H9 (cell line): ENCODE data around the gene GJD4. TPM values are rescaled to one million over a fixed set of nuclear protein-coding genes. Genes with fewer than 3 reads are reported as not detected.

Source experiments
- DNase-seq: peaks from one replicate; pipeline ENCODE4 v3.0.0-alpha.2; 2017
- H2AFZ ChIP-seq: one replicate; pipeline ENCODE4 v1.6.1; 2013; ENCODE audit warnings: mild to moderate bottlenecking, low read length, control low read depth, moderate library complexity
- H2AK5ac ChIP-seq: 2 replicates; pipeline ENCODE4 v1.6.1; 2013; ENCODE audit warnings: low read length, control low read depth, mixed read lengths; ENCODE audit not compliant: insufficient read length
- H2BK120ac ChIP-seq: one replicate; pipeline ENCODE4 v1.6.1; 2013; ENCODE audit warnings: low read depth, mild to moderate bottlenecking, low read length, control low read depth, inconsistent platforms; ENCODE audit not compliant: poor library complexity, severe bottlenecking
- H2BK12ac ChIP-seq: 2 replicates; pipeline ENCODE4 v1.6.1; 2013; ENCODE audit warnings: low read length, control low read depth, mixed read lengths, low read depth; ENCODE audit not compliant: insufficient read length
- H2BK15ac ChIP-seq: 2 replicates; pipeline ENCODE4 v1.6.1; 2013; ENCODE audit warnings: low read depth, low read length, control low read depth
- H2BK20ac ChIP-seq: one replicate; pipeline ENCODE4 v1.6.1; 2013; ENCODE audit warnings: low read depth, mild to moderate bottlenecking, low read length, control low read depth, inconsistent platforms; ENCODE audit not compliant: poor library complexity, severe bottlenecking
- H2BK5ac ChIP-seq: 2 replicates; pipeline ENCODE4 v1.6.1; 2013; ENCODE audit warnings: low read length, control low read depth, mixed read lengths; ENCODE audit not compliant: insufficient read length
- H3K14ac ChIP-seq: 2 replicates; pipeline ENCODE4 v1.6.1; 2013; ENCODE audit warnings: low read length, control low read depth; ENCODE audit not compliant: insufficient read depth
- H3K18ac ChIP-seq: 2 replicates; pipeline ENCODE4 v1.6.1; 2013; ENCODE audit warnings: low read depth, mild to moderate bottlenecking, mixed read lengths, low read length, control low read depth; ENCODE audit not compliant: insufficient read length
- H3K23ac ChIP-seq: 2 replicates; pipeline ENCODE4 v1.6.1; 2013; ENCODE audit warnings: low read length, control low read depth, mixed read lengths, low read depth; ENCODE audit not compliant: insufficient read length
- H3K23me2 ChIP-seq: 2 replicates; pipeline ENCODE4 v1.6.1; 2013; ENCODE audit warnings: low read depth, mild to moderate bottlenecking, mixed read lengths, low read length, control low read depth; ENCODE audit not compliant: insufficient read length, poor library complexity, severe bottlenecking
- H3K27ac ChIP-seq: 2 replicates; pipeline ENCODE4 v1.5.1; 2013; ENCODE audit warnings: low read length, control low read depth, mixed read lengths, low read depth; ENCODE audit not compliant: insufficient read length
- H3K27me3 ChIP-seq: 2 replicates; pipeline ENCODE4 v1.6.1; 2013; ENCODE audit warnings: low read length, control low read depth, inconsistent platforms; ENCODE audit not compliant: insufficient read depth
- H3K4ac ChIP-seq: 2 replicates; pipeline ENCODE4 v1.6.1; 2013; ENCODE audit warnings: low read depth, mild to moderate bottlenecking, control low read depth, inconsistent platforms, low read length, moderate library complexity
- H3K4me1 ChIP-seq: 2 replicates; pipeline ENCODE4 v1.6.1; 2013; ENCODE audit warnings: low read length, control low read depth, inconsistent platforms; ENCODE audit not compliant: insufficient read depth
- H3K4me2 ChIP-seq: 2 replicates; pipeline ENCODE4 v1.6.1; 2013; ENCODE audit warnings: low read length, control low read depth, mixed read lengths; ENCODE audit not compliant: insufficient read length, insufficient read depth
- H3K56ac ChIP-seq: 2 replicates; pipeline ENCODE4 v1.6.1; 2013; ENCODE audit warnings: low read depth, mild to moderate bottlenecking, mixed read lengths, low read length, control low read depth; ENCODE audit not compliant: insufficient read length
- H3K79me1 ChIP-seq: 2 replicates; pipeline ENCODE4 v1.6.1; 2013; ENCODE audit warnings: low read depth, mild to moderate bottlenecking, moderate library complexity, low read length, control low read depth, inconsistent platforms; ENCODE audit not compliant: insufficient read depth, poor library complexity, severe bottlenecking
- H3K79me2 ChIP-seq: 2 replicates; pipeline ENCODE4 v1.6.1; 2013; ENCODE audit warnings: low read length, control low read depth, inconsistent platforms; ENCODE audit not compliant: insufficient read depth
- H3K9ac ChIP-seq: 2 replicates; pipeline ENCODE4 v1.6.1; 2013; ENCODE audit warnings: low read length, control low read depth, mixed read lengths; ENCODE audit not compliant: insufficient read length; ENCODE audit errors: extremely low read depth
- H3K9me3 ChIP-seq: one replicate; pipeline ENCODE4 v1.6.1; 2013; ENCODE audit warnings: low read depth, low read length, inconsistent platforms; ENCODE audit not compliant: control insufficient read depth
- H3T11ph ChIP-seq: one replicate; pipeline ENCODE4 v1.6.1; 2013; ENCODE audit warnings: mild to moderate bottlenecking, low read length, control low read depth, inconsistent platforms
- H4K20me1 ChIP-seq: one replicate; pipeline ENCODE4 v1.6.1; 2013; ENCODE audit not compliant: control insufficient read depth, insufficient read length, insufficient read depth
- H4K5ac ChIP-seq: 2 replicates; pipeline ENCODE4 v1.6.1; 2013; ENCODE audit warnings: low read depth, mild to moderate bottlenecking, mixed read lengths, low read length, control low read depth; ENCODE audit not compliant: insufficient read length
- H4K8ac ChIP-seq: replicated peaks from 2 replicates; pipeline ENCODE4 v1.6.1; 2013; ENCODE audit warnings: low read length, control low read depth, mixed read lengths, low read depth; ENCODE audit not compliant: insufficient read length
- H4K91ac ChIP-seq: 2 replicates; pipeline ENCODE4 v1.6.1; 2013; ENCODE audit warnings: low read depth, mild to moderate bottlenecking, moderate library complexity, mixed read lengths, low read length, control low read depth; ENCODE audit not compliant: insufficient read length
- H3K27ac Mint-ChIP-seq, 3 experiments: 2 replicates in 2 of 3; 3 replicates in 1 of 3; pipeline ENCODE4 v1.8.0; 2020 to 2021; ENCODE audit warnings: mixed read lengths in 3 of 3, mild to moderate bottlenecking in 1 of 3, moderate library complexity in 1 of 3
- H3K27me3 Mint-ChIP-seq: 2 replicates; pipeline ENCODE4 v1.8.0; 2021; ENCODE audit warnings: low read depth, mild to moderate bottlenecking, moderate library complexity, mixed read lengths
- H3K36me3 Mint-ChIP-seq, 3 experiments: 2 replicates in 2 of 3; 3 replicates in 1 of 3; pipeline ENCODE4 v1.8.0; 2020 to 2021; ENCODE audit warnings: low read depth in 3 of 3, mixed read lengths in 3 of 3; ENCODE audit not compliant: insufficient read depth in 1 of 3
- H3K4me1 Mint-ChIP-seq, 2 experiments: 2 replicates each; pipeline ENCODE4 v1.8.0; 2020; ENCODE audit warnings: mixed read lengths in 2 of 2
- H3K4me3 Mint-ChIP-seq, 2 experiments: 2 replicates in 1 of 2; 3 replicates in 1 of 2; pipeline ENCODE4 v1.8.0; 2020 to 2021; ENCODE audit warnings: mild to moderate bottlenecking in 2 of 2, mixed read lengths in 2 of 2, moderate library complexity in 1 of 2
- H3K9me3 Mint-ChIP-seq, 2 experiments: 2 replicates in 1 of 2; 3 replicates in 1 of 2; pipeline ENCODE4 v1.8.0; 2020; ENCODE audit warnings: mild to moderate bottlenecking in 2 of 2, mixed read lengths in 2 of 2, moderate library complexity in 1 of 2
- CTCF ChIP-seq: fragments of 200-600 bp; sonication (generic); conservative IDR thresholded peaks from 3 replicates; pipeline ENCODE4 v1.8.0; 2021; ENCODE audit warnings: antibody characterized with exemption, mild to moderate bottlenecking
- WGBS: extraction: QIAGEN DNeasy Blood & Tissue Kit; methylation state at CpG from one replicate; pipeline ENCODE4 v1.1.7; 2013; ENCODE audit warnings: missing lambda C conversion rate, low lambda C conversion rate, mixed read lengths; ENCODE audit not compliant: insufficient read length; ENCODE audit errors: extremely low coverage; 5-methylcytosine and 5-hydroxymethylcytosine counted together
- total RNA-seq: library from RNA; stranded (reverse); gene quantifications from 2 replicates; pipeline ENCODE4 v1.2.1, GENCODE V29; 2021

GJD4 gene
- total RNA-seq, 1 experiment from 2014 or later, result not detected

GRCh38 chr10:35640474-35640873 lies 35.3 kb downstream of the GJD4 start:
- Mint-ChIP-seq H3K4me3 (peak overlapping the region; percentile 79 to 84), H3K4me1 (peaks cover 43 to 53% of the 10 kb centered on the region in 2 experiments), H3K36me3 (no peaks in the 10 kb centered on the region; a peak in 1 of 7 replicates), H3K27ac (peak overlapping the region in 1 of 3 experiments; percentile 44; a peak in 1 of 7 replicates), H3K9me3 (no peaks in the 10 kb centered on the region), H3K27me3 (peaks cover 26% of the 10 kb centered on the region)
- H2AFZ ChIP-seq, result no peak overlapping the region
- peak overlapping the region; percentile 48 for H3K4me2 ChIP-seq
- H3K23me2 ChIP-seq, result peaks cover 17% of the 10 kb centered on the region
- H3K4me1 ChIP-seq, result peaks cover 7% of the 10 kb centered on the region; the same call in 1 of the 2 replicates
- H4K20me1 ChIP-seq, result no peaks in the 10 kb centered on the region
- 0 out of 2 replicates have a peak overlapping the region, but pooled peaks have one; percentile 42 for H3K14ac ChIP-seq
- no peak overlapping the region for H3K56ac ChIP-seq
- H3K9me3 ChIP-seq, result no peaks in the 10 kb centered on the region
- no peak overlapping the region for H2AK5ac ChIP-seq
- no peak overlapping the region for H2BK20ac ChIP-seq
- WGBS, result no CpG with 5 or more reads among the region's 53 CpGs
- H3K9ac ChIP-seq, result no peak overlapping the region
- no peak overlapping the region for H2BK15ac ChIP-seq
- DNase-seq, result peak; percentile 78
- no peaks in the 10 kb centered on the region for H3K79me1 ChIP-seq
- TF ChIP-seq CTCF, result peak; percentile 50; the same call in 2 of the 3 replicates
- H2BK5ac ChIP-seq, result no peak overlapping the region
- no peak overlapping the region for H2BK12ac ChIP-seq
- peaks cover 8% of the 10 kb centered on the region; the same call in 1 of the 2 replicates for H3K27me3 ChIP-seq
- no peak overlapping the region for H2BK120ac ChIP-seq
- H3K4ac ChIP-seq, result no peak overlapping the region
- no peak overlapping the region for H3K23ac ChIP-seq
- no peak overlapping the region for H4K91ac ChIP-seq
- no peak overlapping the region for H4K8ac ChIP-seq
- H4K5ac ChIP-seq, result no peak overlapping the region
- H3K18ac ChIP-seq, result no peak overlapping the region
- no peak overlapping the region for H3K27ac ChIP-seq
- no peaks in the 10 kb centered on the region for H3K79me2 ChIP-seq
- no peak overlapping the region for H3T11ph ChIP-seq
